ENCODE data around the gene KRT13. TPM values are rescaled to one million over a fixed set of nuclear protein-coding genes. Genes with fewer than 3 reads are reported as not detected.

KRT13 gene
- polyA plus RNA-seq, 1 donor (not counting 4 experiments of a cell fraction or from before 2014, with no cell fraction given) = 24.0 TPM

GRCh38 chr17:41536741-41537613 is 31.6 kb upstream of the KRT13 start:
- H3K27me3 ChIP-seq (ENCODE audit: control insufficient read depth, extremely low read depth, insufficient read depth, low read length) = no peaks in the 10 kb centered on the region
- dilution Hi-C loops (cut with MboI; ENCODE audit: extremely low pct_ligation_motif_present, low sequenced_read_pairs) = no loop called here
- H3K4me3 ChIP-seq (ENCODE audit: control insufficient read depth in 2 of 3, extremely low read depth in 1 of 3, insufficient read depth in 2 of 3, low read depth in 1 of 3, low read length in 3 of 3) = no peak overlapping the region
- H2AFZ ChIP-seq (ENCODE audit: control insufficient read depth, low read length) = no peak overlapping the region
- TF ChIP-seq CTCF (optimal IDR thresholded peaks at IDR 0.05 in 1 of 3, IDR thresholded peaks at IDR 0.05 in 1 of 3, conservative IDR thresholded peaks at IDR 0.05 in 1 of 3; ENCODE audit: extremely low read depth in 1 of 3, insufficient read depth in 2 of 3, low read length in 3 of 3) (no peak), EZH2 (IDR thresholded peaks at IDR 0.05; ENCODE audit: low read length) (no peak)
- H3K4me1 ChIP-seq (ENCODE audit: control insufficient read depth, extremely low read depth, insufficient read depth, low read length) = peaks cover 55% of the 10 kb centered on the region
- no peaks in the 10 kb centered on the region for H3K79me2 ChIP-seq (ENCODE audit: control insufficient read depth, insufficient read depth, low read length)
- no peaks in the 10 kb centered on the region for H4K20me1 ChIP-seq (ENCODE audit: control insufficient read depth, extremely low read depth, insufficient read depth, low read length)
- H3K9me3 ChIP-seq (ENCODE audit: control insufficient read depth, low read depth, low read length) = no peaks in the 10 kb centered on the region
- H3K9ac ChIP-seq (ENCODE audit: control insufficient read depth, extremely low read depth, insufficient read depth, low read length) = no peak overlapping the region
- no peaks in the 10 kb centered on the region for H3K9me1 ChIP-seq (ENCODE audit: control insufficient read depth, extremely low read depth, insufficient read depth, low read length)
- H3K4me2 ChIP-seq (ENCODE audit: control insufficient read depth, extremely low read depth, insufficient read depth, low read depth, low read length) = peak overlapping the region; percentile 55
- H3K36me3 ChIP-seq (ENCODE audit: control insufficient read depth in 2 of 2, extremely low read depth in 1 of 2, insufficient read depth in 2 of 2, low read length in 2 of 2) = no peaks in the 10 kb centered on the region
- no peak overlapping the region for H3K27ac ChIP-seq (ENCODE audit: control insufficient read depth, insufficient read depth, low read length)
- no peak for FAIRE-seq
- no peak for DNase-seq (ENCODE audit: low read depth, low spot score)

GRCh38 chr17:41535764-41536481 is 30.5 kb upstream of the KRT13 start:
- FAIRE-seq = no peak
- Histone ChIP-seq H3K9me1 (ENCODE audit: control insufficient read depth, extremely low read depth, insufficient read depth, low read length) (no peaks in the 10 kb centered on the region), H2AFZ (ENCODE audit: control insufficient read depth, low read length) (no peak overlapping the region), H3K27me3 (ENCODE audit: control insufficient read depth, extremely low read depth, insufficient read depth, low read length) (no peaks in the 10 kb centered on the region), H3K9me3 (ENCODE audit: control insufficient read depth, low read depth, low read length) (no peaks in the 10 kb centered on the region), H3K4me1 (ENCODE audit: control insufficient read depth, extremely low read depth, insufficient read depth, low read length) (peaks cover 49% of the 10 kb centered on the region), H3K36me3 (ENCODE audit: control insufficient read depth in 2 of 2, extremely low read depth in 1 of 2, insufficient read depth in 2 of 2, low read length in 2 of 2) (no peaks in the 10 kb centered on the region), H3K9ac (ENCODE audit: control insufficient read depth, extremely low read depth, insufficient read depth, low read length) (no peak overlapping the region), H3K79me2 (ENCODE audit: control insufficient read depth, insufficient read depth, low read length) (no peaks in the 10 kb centered on the region), H3K4me2 (ENCODE audit: control insufficient read depth, extremely low read depth, insufficient read depth, low read depth, low read length) (no peak overlapping the region), H4K20me1 (ENCODE audit: control insufficient read depth, extremely low read depth, insufficient read depth, low read length) (no peaks in the 10 kb centered on the region), H3K27ac (ENCODE audit: control insufficient read depth, insufficient read depth, low read length) (no peak overlapping the region), H3K4me3 (ENCODE audit: control insufficient read depth in 2 of 3, extremely low read depth in 1 of 3, insufficient read depth in 2 of 3, low read depth in 1 of 3, low read length in 3 of 3) (no peak overlapping the region)
- TF ChIP-seq CTCF (optimal IDR thresholded peaks at IDR 0.05 in 1 of 3, IDR thresholded peaks at IDR 0.05 in 1 of 3, conservative IDR thresholded peaks at IDR 0.05 in 1 of 3; ENCODE audit: extremely low read depth in 1 of 3, insufficient read depth in 2 of 3, low read length in 3 of 3) = no peak
- no peak for TF ChIP-seq EZH2 (IDR thresholded peaks at IDR 0.05; ENCODE audit: low read length)
- no peak for DNase-seq (ENCODE audit: low read depth, low spot score)
- dilution Hi-C loops (cut with MboI; ENCODE audit: extremely low pct_ligation_motif_present, low sequenced_read_pairs) = no loop called here
